ENCODE data around the gene LAMA2.
"Not testable (repeated sequence)": the region's sequence is repeated elsewhere in the genome, so short reads cannot be mapped to it uniquely, and the experiment has no call there.

The LAMA2 gene

DNA sequence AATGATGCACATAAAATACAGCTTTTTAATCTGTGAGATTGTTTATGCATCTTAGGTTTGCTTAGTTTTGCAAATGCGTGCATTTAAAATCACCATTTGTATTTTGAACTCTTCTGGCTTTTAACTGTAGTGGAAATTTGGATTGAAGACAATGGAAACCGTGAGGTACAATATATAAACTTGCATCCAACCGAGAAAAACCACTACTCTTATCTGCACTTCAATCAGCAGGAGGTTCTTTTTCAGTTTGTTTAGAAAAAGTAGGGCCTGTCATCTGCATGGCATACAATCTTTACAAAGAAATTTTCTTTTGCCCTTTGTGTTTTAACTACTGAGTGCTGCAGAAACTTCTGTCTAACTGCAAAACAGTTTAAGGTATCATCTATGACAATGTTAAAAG is 132.8 kb downstream of the LAMA2 start:
- DNase-seq = no peak

DNA sequence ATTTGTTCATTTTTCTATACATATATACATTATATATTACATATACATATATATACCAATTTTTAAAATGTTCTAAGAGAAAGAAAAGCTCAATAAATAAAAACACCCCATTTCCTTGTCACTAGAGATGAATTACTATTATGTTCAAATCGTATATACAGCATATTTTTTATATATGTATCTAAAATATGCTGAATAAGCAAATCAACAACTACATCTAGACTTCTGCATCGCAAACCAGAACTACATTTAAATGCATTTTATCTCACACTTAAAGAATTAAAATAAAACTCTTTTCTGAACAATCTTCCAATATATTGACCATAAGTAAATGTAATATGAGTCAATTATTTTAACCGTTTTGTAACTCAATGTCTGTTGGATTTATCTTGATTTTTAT is 133.9 kb downstream of the LAMA2 start:
- no peak for DNase-seq

DNA sequence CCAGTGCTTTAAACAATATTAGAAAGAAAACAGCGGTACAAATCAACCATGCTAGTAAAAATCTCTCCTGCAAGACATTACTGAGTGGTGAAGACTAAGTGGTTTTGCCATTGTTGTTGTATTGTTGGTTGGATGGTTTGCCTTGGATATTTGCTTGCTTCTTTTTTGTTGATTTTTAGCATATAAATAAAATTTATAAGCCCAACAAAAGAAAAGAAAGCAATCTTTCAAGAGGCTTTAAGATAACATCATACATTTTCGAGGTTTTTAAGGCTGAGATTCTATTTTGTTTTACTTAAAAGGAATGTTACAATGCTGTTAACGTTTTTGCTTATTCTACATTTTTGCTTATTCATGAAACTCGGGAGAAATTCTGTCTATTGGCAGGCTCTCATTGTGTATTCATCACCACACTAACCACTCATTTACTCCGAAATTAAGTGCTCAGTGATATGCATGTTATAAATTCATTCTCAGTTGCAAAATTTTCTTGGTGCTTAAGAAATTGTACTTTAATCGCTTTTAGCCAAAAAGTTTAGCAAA is 139.1 kb downstream of the LAMA2 start:
- no peak for DNase-seq

DNA sequence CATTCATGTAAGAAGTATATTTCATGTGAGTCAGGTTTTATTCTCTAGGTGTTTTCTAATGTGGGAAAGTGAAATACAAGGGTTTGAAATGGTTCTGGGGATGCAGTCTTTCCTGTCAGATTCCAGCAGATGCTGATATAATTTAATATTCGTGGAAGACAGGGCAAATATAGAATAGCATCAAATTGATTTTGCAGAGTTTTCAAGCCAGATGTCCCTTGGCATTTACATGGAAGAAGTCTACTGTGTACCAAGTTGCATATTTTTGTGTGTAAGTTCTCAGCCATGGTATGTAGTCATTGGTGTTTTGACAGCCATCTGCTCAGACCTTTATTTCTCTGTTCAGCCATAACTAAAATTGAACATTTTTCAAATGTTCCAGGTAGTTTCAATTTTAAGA is 143.7 kb downstream of the LAMA2 start:
- DNase-seq = no peak

DNA sequence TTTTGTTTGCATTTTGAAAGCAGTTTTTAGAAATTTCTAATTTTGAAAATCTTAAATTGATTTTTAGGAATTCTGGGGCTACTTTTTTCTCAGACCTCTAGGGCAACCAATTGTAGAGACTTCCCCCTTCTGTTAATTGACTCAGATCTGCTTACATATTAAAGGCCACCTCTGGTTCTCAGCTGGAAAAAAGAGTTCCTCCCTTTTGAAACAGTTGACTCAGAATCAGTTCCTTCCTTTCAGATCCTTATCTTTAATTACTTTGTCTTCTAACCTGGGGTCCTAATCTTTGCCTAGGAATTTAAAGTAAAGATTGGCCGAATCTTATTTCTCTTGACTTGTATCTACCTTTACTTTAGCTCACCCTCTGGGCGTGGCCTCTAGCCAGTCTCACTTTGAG is 146.8 kb downstream of the LAMA2 start:
- DNase-seq = no peak

DNA sequence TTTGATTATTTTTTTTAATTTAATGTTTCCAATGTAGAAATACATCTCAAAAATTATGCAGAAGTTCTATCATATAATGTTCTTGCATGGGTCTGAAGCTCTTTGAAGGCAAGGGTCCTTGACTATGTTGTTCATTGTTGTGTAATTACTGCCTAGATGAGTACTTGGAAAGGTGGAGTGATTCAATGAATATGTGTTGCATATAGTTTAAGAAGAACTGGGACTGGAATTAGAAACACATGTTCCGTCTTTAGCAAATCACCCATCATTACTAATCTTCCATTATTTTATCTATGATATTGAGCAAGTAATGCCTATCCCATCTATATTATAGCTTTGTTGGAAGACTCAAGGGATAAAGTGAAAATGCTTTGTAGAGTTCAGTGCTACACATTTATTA is 147.3 kb downstream of the LAMA2 start:
- no peak for DNase-seq

DNA sequence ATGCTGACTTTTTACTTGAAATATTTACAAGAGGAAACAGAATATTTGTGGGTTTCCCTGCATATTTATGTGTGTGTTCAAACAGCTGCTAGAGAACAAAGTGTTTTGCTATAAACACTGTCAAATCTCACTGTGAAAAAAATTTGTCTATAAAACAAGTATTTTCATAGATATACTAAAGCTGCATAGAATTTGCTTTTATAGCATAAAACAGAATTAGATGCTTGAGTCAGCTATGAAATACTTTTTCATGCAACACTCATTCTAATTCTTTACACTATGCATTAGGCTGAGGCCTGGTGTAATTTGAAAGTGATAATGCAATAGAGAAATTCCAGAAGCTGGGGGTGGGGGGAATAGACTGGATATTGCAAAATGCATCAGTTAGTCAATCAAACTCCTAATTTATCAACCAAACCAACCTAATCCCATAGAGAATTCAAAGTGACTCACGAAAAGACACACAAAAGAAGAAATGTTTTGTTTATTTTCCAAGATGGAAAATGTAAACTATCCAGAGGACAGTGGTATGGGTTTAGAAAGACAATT is 148.2 kb downstream of the LAMA2 start:
- DNase-seq = no peak

DNA sequence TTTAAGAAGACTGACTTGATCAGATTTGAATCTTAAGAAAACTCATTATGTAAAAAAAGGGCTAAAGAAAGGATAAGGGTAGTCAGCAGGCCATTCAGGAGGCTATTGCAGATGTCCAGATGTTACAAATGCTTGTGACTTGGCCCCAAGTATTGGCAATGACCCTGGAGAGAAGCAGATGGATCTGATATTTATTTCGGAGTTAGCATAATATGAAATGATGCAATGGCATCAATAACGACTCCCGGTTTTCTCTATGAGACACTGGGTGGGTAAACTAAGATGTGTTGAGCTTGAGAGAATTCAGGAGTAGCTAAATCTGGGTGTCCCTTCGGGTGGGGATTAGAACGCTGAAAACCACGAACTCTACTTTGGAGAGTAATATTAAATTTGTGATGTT is 149.7 kb downstream of the LAMA2 start:
- no peak for DNase-seq

DNA sequence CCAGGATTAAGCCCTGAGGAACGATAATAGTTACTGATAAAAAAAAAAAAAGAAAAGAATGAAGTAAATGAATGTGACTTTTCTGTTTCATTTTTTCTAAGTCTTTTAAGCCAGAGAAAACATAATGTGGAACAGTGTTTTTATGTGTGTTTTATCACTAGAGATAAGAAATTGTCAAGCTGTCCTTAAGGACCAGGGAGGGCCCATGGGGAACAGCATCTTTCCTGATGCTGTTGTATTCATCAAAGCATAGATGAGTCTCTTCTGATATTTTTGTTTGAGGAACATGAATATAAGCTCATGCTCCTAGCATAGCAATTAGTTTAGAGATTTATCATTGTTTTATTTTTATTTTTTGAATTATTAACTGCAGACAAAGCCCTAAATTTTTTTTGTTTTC is 150.2 kb downstream of the LAMA2 start:
- no peak for DNase-seq

DNA sequence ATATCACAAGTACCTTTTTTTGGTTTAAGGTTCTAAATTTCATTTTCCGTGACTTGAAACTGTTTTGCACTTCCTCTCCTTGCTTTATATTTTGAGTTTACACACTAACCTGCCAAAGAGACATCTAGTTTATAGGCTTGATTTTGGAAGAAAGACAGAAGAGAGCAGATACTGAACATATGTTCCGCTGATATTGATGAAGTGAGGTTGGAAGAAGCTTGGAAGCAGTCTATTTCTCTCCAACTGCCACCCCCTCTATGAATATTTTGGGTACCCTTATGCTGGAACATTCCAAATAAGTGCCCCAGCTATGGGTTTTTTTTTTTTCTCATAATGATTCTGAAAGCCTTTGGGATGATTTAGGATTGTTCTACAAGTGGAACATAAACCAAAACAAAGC is 150.6 kb downstream of the LAMA2 start:
- no peak for DNase-seq

DNA sequence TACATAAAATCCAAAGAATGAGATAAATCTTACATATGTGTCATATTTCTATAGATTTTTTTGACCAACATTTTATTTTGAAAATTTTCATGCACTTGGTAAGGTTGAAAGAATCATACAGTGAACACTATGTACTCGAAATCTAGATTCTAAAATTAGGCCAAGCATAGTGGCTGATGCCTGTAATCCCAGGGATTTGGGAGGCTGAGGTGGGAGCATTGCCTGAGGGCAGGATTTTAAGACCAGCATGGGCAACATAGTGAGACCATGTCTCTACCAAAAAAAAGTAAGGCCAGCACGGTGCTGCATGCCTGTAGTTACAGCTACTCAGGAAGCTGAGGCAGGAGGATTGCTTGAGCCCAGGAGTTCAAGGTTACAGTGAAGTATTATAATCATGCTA is 158.6 kb downstream of the LAMA2 start:
- DNase-seq = no peak

DNA sequence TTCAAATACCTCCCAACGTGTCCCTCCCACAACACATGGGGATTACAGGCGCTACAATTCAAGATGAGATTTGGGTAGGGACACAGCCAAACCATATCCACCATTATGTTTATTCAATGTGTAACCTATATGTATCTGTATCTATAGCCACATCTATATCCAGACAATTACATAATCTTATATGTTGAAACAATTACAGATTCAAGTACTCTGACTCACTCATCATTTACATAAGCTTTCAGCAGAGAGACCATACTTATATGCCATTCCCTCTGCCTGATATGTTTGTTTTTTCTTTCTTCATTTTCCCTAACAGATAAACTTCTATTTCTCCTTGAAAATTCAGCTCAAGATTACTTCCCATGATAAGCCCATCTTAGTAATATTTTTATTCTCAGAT is 163.6 kb downstream of the LAMA2 start:
- no peak for DNase-seq

DNA sequence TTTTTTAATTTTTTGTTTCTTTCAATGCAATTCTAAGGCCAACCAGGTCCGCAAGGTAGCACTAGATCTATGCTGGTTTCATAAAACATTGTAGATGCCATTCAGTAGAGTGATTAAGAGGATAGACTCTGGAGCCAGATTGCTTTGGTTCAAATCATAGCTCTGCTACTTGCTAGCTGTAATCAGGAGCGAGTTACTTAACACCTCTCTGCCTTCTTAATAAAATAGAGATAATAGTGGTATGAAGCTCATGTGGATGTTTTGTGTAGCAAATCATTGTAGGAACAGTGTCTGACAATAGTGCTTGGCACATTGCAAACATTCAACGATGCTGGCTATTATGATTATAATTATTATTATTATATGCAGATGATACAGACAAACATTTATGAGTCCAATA is 164.9 kb downstream of the LAMA2 start:
- DNase-seq = no peak

DNA sequence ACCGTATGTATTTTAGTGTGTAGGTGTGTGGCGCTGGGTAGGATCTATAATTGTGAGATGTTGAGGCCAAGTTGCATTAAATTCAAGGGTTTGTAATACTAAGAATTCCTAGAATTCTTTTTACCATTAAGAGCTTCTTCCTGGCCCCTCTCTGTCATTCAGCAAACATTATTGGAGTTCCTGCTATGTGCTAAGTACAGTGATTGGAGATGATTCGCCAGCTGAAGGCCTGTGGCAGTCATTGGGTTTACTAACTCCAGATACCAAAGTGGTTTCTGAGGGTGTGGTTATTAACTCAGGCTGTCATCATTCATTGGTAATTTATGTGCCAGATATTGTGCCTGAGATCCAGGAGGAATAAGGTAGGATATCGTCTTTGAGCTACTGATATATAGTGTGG is 167.1 kb downstream of the LAMA2 start:
- no peak for DNase-seq

DNA sequence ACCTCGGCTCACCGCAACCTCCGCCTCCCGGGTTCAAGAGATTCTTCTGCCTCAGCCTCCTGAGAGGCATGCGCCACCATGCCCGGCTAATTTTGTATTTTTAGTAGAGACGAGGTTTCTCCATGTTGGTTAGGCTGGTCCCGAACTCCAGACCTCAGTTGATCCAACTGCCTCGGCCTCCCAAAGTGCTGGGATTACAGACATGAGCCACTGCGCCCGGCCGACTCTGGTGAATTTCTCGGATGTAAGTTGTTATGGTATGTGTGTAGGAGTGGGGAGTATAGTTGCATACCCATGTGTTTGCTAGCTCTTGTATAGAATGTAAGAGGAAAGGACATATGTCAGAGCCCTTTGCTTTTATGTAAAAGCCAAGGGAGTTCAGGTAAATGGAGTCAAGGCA is 170.2 kb downstream of the LAMA2 start:
- not testable (repeated sequence) for DNase-seq

DNA sequence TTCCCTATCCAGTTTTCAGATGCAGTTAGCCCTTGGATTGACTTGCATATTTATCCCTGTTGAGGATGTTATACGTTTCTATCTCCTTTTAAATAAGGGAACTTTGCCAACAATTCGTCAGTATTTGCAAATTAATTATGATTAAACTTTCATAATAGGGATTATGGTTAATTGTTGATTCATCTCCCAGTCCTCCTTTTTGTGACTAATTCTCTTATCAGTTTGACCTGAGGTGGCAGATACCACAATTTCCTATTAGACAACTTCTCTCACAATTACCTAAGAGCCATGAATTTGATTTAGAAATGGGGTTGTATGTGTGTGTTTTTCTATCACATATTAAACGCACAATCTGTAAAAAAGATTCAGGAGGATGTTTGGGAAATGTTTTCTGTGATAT is 172.9 kb downstream of the LAMA2 start:
- DNase-seq = no peak

DNA sequence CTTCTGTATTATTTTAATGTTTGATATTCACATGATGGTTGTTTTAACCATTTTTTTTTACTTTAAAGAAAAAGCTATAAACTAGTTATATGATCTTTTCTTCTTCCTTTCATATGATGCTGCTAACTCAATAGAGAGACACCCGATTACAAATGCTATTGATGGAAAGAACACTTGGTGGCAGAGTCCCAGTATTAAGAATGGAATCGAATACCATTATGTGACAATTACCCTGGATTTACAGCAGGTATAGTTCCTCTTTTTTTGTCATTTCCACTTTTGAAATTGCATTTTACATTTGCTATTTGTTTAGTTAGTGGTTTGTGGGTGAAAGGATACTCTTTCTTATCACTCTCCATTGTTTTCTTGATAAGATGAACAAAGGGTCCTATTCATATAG is 176.7 kb downstream of the LAMA2 start:
- DNase-seq = no peak

DNA sequence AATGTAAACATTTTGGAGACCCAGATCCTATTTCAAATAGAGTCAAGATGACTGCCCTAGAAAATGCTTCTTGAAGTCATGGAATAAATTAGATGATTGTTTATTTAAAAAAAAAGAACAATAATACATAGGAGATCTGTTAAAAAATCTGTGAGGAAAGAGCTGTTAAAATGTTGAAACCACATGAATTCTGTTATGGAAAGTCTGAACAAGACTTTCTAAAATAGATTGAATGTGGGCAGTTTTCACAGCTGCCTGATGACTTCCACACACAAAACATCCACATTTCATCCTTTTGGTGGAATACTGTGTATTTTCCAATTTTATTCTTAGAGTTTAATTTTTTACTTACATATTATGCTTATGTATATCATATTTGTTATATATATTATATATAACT is 186.1 kb downstream of the LAMA2 start:
- no peak for DNase-seq

DNA sequence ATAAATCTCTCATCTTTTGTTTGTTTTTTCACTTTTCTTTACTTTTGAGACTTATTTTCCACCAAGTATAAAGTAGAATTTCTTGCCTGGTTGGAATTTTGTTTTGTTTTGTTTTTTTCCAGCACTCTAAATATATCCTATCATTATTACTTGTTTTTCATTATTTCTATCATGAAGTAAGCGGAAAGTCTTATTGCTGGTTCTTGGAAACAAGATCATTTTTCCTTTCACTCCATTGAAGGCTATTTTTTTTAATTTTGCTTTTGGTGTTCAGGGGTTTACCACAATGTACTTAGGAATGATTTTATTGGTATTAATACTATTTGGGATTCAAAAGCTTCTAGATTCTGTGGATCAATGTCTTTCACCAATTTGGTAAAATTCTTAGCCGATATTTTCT is 190.1 kb downstream of the LAMA2 start:
- DNase-seq = no peak

DNA sequence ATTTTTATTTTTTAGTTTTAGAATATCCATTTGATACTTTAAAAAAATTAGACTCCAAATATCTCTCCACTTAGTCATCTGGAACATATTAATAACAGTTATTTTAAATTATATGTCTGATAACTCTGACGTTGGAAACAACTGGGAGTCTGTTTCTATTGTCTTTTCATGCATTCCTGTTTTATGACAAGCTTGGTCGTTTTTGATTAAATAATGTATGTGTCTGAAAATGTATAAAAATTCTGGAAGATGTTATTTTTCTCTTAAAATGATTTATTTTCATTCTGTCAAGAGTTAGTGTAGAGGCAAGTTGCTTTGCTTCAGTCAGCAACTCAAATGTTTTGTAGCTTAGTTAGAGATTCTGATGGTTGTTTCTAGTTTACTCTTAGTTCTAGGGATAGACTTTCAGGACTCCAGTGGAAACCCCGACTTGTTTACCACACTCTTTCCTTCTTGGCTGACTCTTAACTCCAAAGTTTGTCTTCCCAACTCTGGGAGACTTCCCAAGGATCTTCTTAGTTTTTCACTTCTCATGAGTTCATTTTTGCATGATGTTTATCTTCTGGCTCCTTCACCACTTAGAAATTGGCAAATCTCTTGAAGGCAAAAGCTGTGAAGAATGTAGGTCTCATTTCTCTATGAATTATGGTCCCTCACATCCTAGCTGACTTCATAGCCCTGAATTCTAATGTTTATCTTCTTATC is 190.9 kb downstream of the LAMA2 start:
- DNase-seq = no peak

DNA sequence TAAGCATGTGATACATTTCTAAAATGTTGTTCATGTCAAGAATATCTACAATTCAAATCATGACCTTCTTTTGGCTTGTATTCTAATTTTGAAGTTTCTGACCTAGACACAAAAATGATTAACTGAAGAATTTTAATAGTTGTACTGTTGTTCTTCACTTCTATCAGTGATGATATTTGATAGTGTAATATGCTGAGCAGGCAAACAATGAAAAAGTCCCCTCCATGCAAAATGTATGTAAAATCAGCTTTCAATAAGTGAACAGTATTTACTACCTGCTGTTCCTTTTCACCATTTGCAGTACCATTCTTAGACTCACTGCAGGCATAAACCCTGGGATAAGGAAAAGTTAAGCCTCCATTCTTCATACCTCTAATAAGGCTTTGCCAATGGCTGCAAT is 201.5 kb downstream of the LAMA2 start:
- DNase-seq = no peak

DNA sequence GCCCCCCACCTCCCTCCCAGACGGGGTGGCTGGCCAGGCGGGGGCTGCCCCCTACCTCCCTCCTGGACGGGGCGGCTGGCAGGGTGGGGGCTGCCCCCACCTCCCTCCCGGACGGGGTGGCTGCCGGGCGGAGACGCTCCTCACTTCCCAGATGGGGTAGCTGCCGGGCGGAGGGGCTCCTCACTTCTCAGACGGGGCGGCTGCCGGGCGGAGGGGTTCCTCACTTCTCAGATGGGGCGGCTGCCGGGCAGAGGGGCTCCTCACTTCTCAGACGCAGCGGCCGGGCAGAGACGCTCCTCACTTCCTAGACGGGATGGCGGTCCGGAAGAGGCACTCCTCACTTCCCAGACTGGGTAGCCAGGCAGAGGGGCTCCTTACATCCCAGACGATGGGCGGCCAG is 205.5 kb downstream of the LAMA2 start:
- DNase-seq = not testable (repeated sequence)

DNA sequence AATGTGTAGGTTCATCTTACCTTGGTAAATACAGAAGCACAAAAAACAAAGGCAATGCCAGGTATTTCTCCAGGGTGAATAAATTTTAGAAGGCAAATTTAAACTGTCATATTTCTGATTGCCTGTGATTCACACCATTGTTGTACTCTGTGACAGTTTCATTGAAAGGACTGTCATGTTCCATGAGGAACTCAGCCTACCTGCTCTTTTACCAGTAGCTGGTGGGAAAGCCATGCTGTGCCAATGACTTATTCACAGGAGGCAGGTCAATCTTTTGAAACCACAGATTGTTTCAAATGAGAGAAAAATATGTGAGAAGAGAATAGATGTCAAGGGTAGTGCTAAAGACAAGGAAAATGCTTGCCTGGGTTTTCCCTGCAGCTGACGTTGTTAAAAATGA is 206.4 kb downstream of the LAMA2 start:
- DNase-seq = no peak

DNA sequence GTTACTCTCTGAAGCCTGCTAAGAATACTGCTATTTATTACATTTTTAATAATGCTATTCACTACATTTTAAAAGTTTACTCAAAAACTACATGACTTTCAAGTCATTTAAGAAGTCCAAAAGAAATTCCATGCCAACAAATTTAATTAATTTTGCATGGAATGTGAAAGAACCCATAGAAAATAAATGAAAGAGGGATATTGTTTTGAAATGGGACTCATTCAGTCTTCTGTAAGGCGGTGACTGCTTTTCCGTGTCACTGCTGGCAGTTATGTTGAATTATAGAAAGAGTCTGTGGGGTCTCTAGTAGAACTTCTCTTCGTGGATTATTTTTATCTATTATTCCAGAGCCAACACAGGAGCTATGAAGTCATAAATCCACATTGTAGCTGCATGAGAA is 211.2 kb downstream of the LAMA2 start:
- DNase-seq = no peak

DNA sequence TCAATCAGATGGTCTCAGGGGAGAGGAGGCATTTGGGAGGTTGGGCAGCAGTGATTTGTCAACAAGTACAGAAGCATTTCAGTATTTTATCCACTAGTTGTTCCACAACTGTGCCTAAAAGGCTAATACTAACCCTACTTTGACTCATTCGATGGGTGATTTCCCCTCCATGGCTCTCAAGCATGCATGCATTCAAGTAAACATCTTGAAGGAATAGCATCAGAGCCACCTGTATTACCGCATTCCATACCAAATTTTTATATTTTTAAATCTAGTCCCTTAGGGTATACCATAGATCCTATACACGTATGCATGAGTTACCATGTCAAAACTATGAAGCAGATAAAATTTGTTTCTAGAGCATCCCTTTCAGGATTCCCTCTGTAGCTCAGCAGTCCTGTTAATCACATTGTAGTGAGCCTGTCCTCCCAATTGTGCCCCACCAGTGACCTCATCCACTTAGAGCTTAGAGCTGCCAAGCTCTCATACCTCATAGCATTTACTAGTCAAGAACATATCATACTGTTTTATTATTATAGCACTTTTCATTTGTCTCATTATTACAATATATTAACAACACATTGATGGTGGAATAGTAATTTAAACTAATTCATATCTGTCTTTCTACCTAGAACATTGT is 213.8 kb downstream of the LAMA2 start:
- no peak for DNase-seq

Measured in activated CD4-positive, alpha-beta T cell treated with anti-CD3 and anti-CD28 coated beads, Interleukin-2, amount 50 U/mL, for 4 hours (primary cell).